HUES6 (cell line): ENCODE data around the gene ENPP1.

ENCODE experiments used
- H3K27ac ChIP-seq: 2 replicates; pipeline ENCODE4 v1.7.0; 2013; ENCODE audit warnings: low read depth, mild to moderate bottlenecking, low read length, inconsistent platforms
- H3K27me3 ChIP-seq: 2 replicates; pipeline ENCODE4 v1.6.1; 2013; ENCODE audit warnings: low read length; ENCODE audit not compliant: control insufficient read depth, insufficient read depth
- H3K36me3 ChIP-seq: 2 replicates; pipeline ENCODE4 v1.6.1; 2013; ENCODE audit warnings: low read length; ENCODE audit not compliant: control insufficient read depth, insufficient read depth
- H3K4me1 ChIP-seq: 2 replicates; pipeline ENCODE4 v1.6.1; 2013; ENCODE audit warnings: low read length; ENCODE audit not compliant: control insufficient read depth, insufficient read depth
- H3K4me3 ChIP-seq: 2 replicates; pipeline ENCODE4 v1.5.1; 2013; ENCODE audit warnings: low read depth, low read length
- H3K9ac ChIP-seq: one replicate; pipeline ENCODE4 v1.6.1; 2013; ENCODE audit warnings: mild to moderate bottlenecking, low read length
- H3K9me3 ChIP-seq: 2 replicates; pipeline ENCODE4 v1.6.1; 2013; ENCODE audit warnings: low read depth, low read length; ENCODE audit not compliant: control insufficient read depth, insufficient read depth

ENPP1 gene

DNA sequence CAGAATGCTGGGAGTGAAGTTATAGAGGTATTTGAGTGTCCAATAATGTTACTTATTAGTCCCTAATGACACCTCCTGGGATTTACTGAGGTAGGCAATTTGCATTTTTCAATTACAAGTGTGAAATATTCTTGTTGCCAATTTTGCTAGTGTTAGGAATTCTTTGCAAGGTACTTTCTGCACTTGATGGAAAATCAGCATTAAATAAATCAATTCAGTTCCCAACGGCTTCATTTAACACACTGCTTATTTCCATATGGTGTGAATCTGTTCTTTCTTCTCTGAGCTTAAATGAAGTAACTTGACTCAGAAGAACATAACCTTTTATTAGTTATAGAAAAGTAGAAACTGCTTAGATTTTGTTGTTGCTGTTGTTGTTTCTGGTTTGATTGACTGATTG is 122.2 kb downstream of the ENPP1 start:
- Histone ChIP-seq H3K27me3 (no peaks in the 10 kb centered on the region), H3K36me3 (peaks cover 15% of the 10 kb centered on the region), H3K9ac (no peak overlapping the region), H3K4me1 (no peaks in the 10 kb centered on the region), H3K27ac (no peak overlapping the region), H3K9me3 (no peaks in the 10 kb centered on the region), H3K4me3 (no peak overlapping the region)

DNA sequence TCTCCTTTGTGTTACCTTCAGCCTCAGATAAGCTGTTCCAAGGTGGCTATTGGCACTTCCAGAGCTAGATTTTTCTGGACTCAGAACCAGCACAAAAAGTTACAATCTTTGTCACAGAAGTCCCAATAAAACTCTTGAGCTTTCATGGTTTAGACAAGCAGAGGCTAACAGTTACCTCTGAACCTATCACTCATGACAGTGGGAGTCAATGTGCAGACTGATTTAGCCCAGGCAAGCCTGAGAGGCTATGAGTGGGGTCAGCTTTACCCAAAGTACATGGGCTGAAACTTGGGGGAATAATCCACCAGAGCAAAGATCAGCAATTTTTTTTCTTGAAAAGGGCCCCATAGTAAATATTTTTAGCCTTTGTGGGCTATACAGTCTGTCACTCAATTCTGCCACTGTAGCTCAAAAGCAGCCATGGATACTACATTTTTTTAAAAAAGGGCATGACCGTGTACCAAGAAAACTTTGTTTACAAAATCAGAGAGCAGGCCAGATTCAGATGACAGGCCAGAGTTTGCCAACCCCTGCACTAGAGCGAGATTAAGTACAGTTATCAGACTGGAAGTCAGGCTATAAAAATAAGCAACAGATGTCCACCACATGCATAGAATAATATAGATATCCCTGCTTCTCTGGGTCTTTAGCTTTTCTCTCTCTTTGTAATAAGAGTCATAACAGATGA is 123.4 kb downstream of the ENPP1 start:
- Histone ChIP-seq H3K9me3 (no peaks in the 10 kb centered on the region), H3K27me3 (no peaks in the 10 kb centered on the region), H3K27ac (no peak overlapping the region), H3K36me3 (peaks cover 6% of the 10 kb centered on the region), H3K4me3 (no peak overlapping the region), H3K9ac (no peak overlapping the region), H3K4me1 (no peaks in the 10 kb centered on the region)

DNA sequence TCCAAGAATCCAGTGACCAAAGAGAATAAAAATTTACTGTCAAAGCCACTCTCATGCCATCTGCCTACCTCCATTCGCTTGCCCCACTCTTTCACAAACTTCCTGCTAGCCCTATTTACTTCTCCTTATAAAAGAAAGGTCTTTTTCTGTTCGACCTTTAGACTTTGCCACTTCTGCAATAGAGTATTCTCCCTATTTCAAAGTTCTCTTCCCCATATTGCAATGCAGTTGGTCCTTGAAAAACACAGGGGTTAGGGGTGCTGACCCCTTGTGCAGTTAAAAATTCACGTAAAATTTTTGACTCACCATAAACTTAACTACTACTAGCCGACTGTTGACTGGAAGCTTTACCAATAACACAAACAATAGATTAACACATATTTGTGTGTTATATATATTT is 128.3 kb downstream of the ENPP1 start:
- no peaks in the 10 kb centered on the region for H3K36me3 ChIP-seq
- H3K9ac ChIP-seq: no peak overlapping the region
- H3K9me3 ChIP-seq: no peaks in the 10 kb centered on the region
- H3K4me1 ChIP-seq: peaks cover 14% of the 10 kb centered on the region
- no peak overlapping the region for H3K4me3 ChIP-seq
- no peak overlapping the region for H3K27ac ChIP-seq
- no peaks in the 10 kb centered on the region for H3K27me3 ChIP-seq

DNA sequence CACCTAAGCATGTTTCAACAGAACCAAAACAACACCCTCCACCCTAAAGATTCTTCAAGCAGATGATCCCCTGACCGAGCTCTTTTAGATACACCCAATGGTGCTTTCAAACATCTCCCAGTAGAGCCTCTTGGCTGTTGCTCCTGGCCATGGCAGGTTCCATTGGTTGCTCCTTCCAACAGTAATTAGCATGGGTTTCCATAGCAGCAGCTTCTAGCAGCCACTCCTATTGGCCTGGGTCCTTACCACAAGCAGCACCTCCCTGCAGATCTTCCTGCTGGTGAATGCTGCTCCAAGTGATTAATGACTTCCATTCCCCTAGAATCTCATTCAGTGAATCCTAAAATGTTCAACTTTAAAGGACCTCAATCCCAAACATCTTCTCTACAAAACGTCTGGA is 129.4 kb downstream of the ENPP1 start:
- H3K9me3 ChIP-seq: no peaks in the 10 kb centered on the region
- H3K4me1 ChIP-seq: peaks cover 14% of the 10 kb centered on the region
- H3K9ac ChIP-seq: no peak overlapping the region
- no peak overlapping the region for H3K27ac ChIP-seq
- H3K27me3 ChIP-seq: no peaks in the 10 kb centered on the region
- no peaks in the 10 kb centered on the region for H3K36me3 ChIP-seq
- H3K4me3 ChIP-seq: no peak overlapping the region

DNA sequence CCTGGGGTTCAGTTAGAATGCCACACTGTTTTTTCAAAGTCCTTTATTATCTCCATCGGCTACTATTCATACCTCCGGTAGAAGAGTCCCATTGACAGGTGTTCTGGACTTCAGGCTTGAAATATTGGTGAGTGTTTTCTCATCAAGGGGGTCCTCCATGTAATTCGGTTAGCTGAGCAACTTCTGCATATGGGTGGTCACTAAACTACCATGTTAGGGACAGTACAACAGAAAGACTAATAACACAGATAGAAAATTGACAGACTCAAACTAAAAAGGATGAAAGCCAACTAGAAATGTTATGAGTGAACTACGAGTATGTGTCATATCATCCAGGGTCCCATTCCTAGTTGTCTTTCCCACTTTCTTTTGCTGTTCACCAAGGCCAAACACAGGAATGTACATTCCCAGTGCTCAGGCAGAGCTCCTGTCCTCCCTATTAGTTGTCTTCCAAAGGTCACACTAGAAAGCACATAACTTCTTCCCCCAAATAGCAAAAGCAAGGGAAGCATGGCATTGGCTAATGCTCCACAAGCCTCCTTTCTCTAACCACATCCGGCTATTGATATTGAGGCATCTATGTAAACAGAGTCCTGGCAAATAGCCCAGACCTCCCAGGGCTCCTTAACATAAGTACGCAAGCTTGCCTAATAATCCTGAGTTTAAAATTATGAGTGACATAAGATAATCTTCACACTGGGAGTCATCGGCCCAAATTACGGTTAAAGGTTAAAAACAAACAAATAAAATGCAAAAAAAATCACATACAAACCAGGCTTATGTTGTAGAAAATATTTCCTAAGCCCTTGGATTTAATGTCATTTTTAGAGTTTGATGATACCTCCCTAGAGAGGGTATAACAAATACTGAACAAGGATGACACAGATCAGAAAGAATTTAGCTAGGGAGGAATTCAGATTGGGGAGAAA is 130.1 kb downstream of the ENPP1 start:
- Histone ChIP-seq H3K27ac (no peak overlapping the region), H3K4me3 (no peak overlapping the region)

More for the DNA sequence above, 130.1 kb downstream of the ENPP1 start:
- Histone ChIP-seq H3K36me3 (no peaks in the 10 kb centered on the region), H3K9ac (no peak overlapping the region), H3K27me3 (no peaks in the 10 kb centered on the region), H3K9me3 (no peaks in the 10 kb centered on the region), H3K4me1 (peaks cover 14% of the 10 kb centered on the region)
